CD4-positive, alpha-beta T cell (primary cell): ENCODE measurements around the gene NAA25. TPM values are rescaled to one million over a fixed set of nuclear protein-coding genes. Genes with fewer than 3 reads are reported as not detected.

Experiments used
- ATAC-seq: fragments of 200-7000 bp; cut with Tn5 transposase; one replicate; pipeline ENCODE4 v1.10.0; 2022; ENCODE audit warnings: mild to moderate bottlenecking; ENCODE audit not compliant: poor library complexity
- CTCF ChIA-PET: fragments of 350-600 bp; sonication (Branson Sonifier 250); formaldehyde crosslinking; loops from one replicate; lab custom pipeline; 2021; ENCODE audit warnings: antibody characterized with exemption, inconsistent platforms; lab: Charles Lee
- POLR2A ChIA-PET: fragments of 350-600 bp; sonication (Branson Sonifier 250); formaldehyde crosslinking; loops from one replicate; lab custom pipeline; 2021; ENCODE audit warnings: antibody characterized with exemption, inconsistent platforms; lab: Charles Lee
- DNase-seq, 14 experiments: peaks; one replicate each; pipeline ENCODE4 v3.0.0-alpha.2; 2013 to 2020; ENCODE audit warnings: mixed read lengths in 2 of 14
- H3K27ac ChIP-seq, 2 donors: one replicate each; pipeline versions ENCODE4 v1.5.1 to v1.7.0; 2013; ENCODE audit warnings: low read length in 2 of 2, low read depth in 1 of 2, mild to moderate bottlenecking in 1 of 2
- H3K27me3 ChIP-seq, 2 experiments: 1 replicate in 1 of 2; 2 replicates in 1 of 2; pipeline versions ENCODE4 v1.6.1 to v1.7.0; 2013; ENCODE audit warnings: low read length in 2 of 2, control low read depth in 1 of 2, mild to moderate bottlenecking in 1 of 2, moderate library complexity in 1 of 2; ENCODE audit not compliant: insufficient read depth in 2 of 2, control insufficient read depth in 1 of 2
- H3K36me3 ChIP-seq: one replicate; pipeline ENCODE4 v1.6.1; 2013; ENCODE audit warnings: low read length, control low read depth; ENCODE audit not compliant: insufficient read depth
- H3K4me1 ChIP-seq: one replicate; pipeline ENCODE4 v1.6.1; 2013; ENCODE audit warnings: low read length, control low read depth; ENCODE audit not compliant: insufficient read depth
- H3K4me3 ChIP-seq: one replicate; pipeline ENCODE4 v1.5.1; 2013; ENCODE audit warnings: mild to moderate bottlenecking, low read length, moderate library complexity
- H3K9me3 ChIP-seq, 2 experiments: 1 replicate in 1 of 2; 2 replicates in 1 of 2; pipeline versions ENCODE4 v1.6.1 to v1.7.0; 2013; ENCODE audit warnings: low read length in 2 of 2, mild to moderate bottlenecking in 2 of 2, control low read depth in 1 of 2, moderate library complexity in 1 of 2; ENCODE audit not compliant: control insufficient read depth in 1 of 2, insufficient read depth in 1 of 2
- H3K27ac Mint-ChIP-seq: one replicate; pipeline ENCODE4 v1.8.0; 2020; ENCODE audit warnings: mixed read lengths
- H3K27me3 Mint-ChIP-seq: one replicate; pipeline ENCODE4 v1.8.0; 2021; ENCODE audit warnings: mixed read lengths
- H3K36me3 Mint-ChIP-seq: one replicate; pipeline ENCODE4 v1.8.0; 2021; ENCODE audit warnings: low read depth, mixed read lengths
- H3K4me1 Mint-ChIP-seq: one replicate; pipeline ENCODE4 v1.8.0; 2021; ENCODE audit warnings: low read depth, mixed read lengths
- H3K4me3 Mint-ChIP-seq: one replicate; pipeline ENCODE4 v1.8.0; 2020; ENCODE audit warnings: mild to moderate bottlenecking, mixed read lengths
- H3K9me3 Mint-ChIP-seq: one replicate; pipeline ENCODE4 v1.8.0; 2020; ENCODE audit warnings: mixed read lengths
- intact Hi-C, 2 experiments: fragments of 100-400 bp; cut with DNase I in 1 of 2; cut with micrococcal nuclease in 1 of 2; formaldehyde crosslinking; loops; one replicate each; pipeline versions ENCODE4 v1.15.1 to v1.9.0; 2023 to 2025; cut with DNase I, micrococcal nuclease
- total RNA-seq, 174 experiments: library from RNA in 2 of 174; stranded (reverse) in 2 of 174; gene quantifications; one replicate each; pipeline ENCODE4 v1.2.3 and lab custom pipeline; 2021 to 2026
- TF ChIP-seq, protein P1 (sequence below): fragments of 200-600 bp; IDR thresholded peaks from one replicate; pipeline ENCODE4 v1.8.0; 2022; ENCODE audit warnings: antibody characterized with exemption, mild to moderate bottlenecking

NAA25 gene
- total RNA-seq, 2 experiments from 2014 or later: 31.1 to 34.6 TPM

DNA sequence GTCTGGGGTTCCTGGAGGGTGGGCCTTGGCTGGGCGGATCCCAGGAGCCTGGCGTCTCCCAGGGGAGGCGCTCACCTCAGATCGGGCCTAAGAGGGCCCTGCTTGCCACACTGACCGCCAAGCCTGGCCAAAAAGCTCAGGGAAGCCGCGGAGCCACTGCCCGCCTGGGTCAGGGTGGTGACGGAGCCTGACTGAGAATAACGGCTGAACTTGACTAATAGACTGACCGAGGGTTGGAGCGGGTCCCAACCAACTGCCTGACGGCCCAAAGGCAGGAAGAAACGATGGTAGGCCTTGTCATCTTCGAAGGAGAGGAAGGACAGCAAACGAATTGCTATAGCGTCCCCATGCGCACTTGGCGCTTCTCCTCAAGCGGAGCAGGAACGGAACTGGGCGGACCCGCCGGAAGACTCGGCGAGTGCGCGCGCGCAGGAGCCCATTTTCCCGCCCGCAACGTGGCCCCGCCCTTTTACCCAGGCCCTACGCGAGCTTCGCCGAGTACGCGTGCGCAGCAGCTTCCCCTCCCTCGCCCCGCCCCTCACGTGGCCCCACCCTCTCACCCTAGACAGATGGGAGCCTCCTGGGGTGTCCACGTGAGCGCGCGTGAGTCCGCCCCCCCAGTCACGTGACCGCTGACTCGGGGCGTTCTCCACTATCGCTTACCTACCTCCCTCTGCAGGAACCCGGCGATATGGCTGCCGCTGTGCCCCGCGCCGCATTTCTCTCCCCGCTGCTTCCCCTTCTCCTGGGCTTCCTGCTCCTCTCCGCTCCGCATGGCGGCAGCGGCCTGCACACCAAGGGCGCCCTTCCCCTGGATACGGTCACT is 95.6 kb downstream of the NAA25 start, which contains the start of the genes ERP29 and TMEM116:
Gene ERP29, plus strand, starts transcription at position 652 of the 826 bp plus-strand sequence. Its CDS starts 40 bp downstream, at position 692.
Gene TMEM116, minus strand, starts transcription at position 391 of the 826 bp plus-strand sequence. CDS start 7,895 bp downstream, outside the sequence.
- Histone ChIP-seq H3K27ac (peak within 1 kb of the TSS; percentile 92 to 96), H3K4me1 (peaks cover 58% of the 10 kb centered on the region), H3K27me3 (no peaks in the 10 kb centered on the region), H3K4me3 (peak within 1 kb of the TSS; percentile 98), H3K36me3 (peaks cover 19% of the 10 kb centered on the region), H3K9me3 (peaks cover 0 to 6% of the 10 kb centered on the region in 2 experiments)
- Mint-ChIP-seq H3K27ac (peak within 1 kb of the TSS; percentile 100), H3K36me3 (peaks cover 59% of the 10 kb centered on the region), H3K27me3 (no peaks in the 10 kb centered on the region), H3K4me3 (peak within 1 kb of the TSS; percentile 97), H3K4me1 (peaks cover 66% of the 10 kb centered on the region), H3K9me3 (peaks cover 2% of the 10 kb centered on the region)
- ChIA-PET POLR2A (interaction anchor here (0.7 to 5.6 kb wide), 23 partner anchors 10 to 328 kb away, joined by 3 to 351 read pairs (median 7); partner anchors contain the start of genes ACAD10, BRAP, MAPKAPK5 and NAA25), CTCF (interaction anchor here (1.0 to 3.4 kb wide), 11 partner anchors 8 to 96 kb away, joined by 3 to 31 read pairs (median 5); no protein-coding TSS in a partner anchor)
- DNase-seq: peak; percentile 100
- peak; percentile 81 for ATAC-seq
- TF ChIP-seq, protein P1, sequence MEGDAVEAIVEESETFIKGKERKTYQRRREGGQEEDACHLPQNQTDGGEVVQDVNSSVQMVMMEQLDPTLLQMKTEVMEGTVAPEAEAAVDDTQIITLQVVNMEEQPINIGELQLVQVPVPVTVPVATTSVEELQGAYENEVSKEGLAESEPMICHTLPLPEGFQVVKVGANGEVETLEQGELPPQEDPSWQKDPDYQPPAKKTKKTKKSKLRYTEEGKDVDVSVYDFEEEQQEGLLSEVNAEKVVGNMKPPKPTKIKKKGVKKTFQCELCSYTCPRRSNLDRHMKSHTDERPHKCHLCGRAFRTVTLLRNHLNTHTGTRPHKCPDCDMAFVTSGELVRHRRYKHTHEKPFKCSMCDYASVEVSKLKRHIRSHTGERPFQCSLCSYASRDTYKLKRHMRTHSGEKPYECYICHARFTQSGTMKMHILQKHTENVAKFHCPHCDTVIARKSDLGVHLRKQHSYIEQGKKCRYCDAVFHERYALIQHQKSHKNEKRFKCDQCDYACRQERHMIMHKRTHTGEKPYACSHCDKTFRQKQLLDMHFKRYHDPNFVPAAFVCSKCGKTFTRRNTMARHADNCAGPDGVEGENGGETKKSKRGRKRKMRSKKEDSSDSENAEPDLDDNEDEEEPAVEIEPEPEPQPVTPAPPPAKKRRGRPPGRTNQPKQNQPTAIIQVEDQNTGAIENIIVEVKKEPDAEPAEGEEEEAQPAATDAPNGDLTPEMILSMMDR: peak; percentile 66
- intact Hi-C loops: loop anchor here (1.0 to 10.0 kb wide), 9 partner anchors 19 to 598 kb away; partner anchors contain the start of genes MAPKAPK5 (in 2 of the 2), NAA25 (in 2 of the 2), ACAD10 (in 1 of the 2) and BRAP (in 1 of the 2)

GRCh38 chr12:112011685-112012084 is 96.9 kb downstream of the NAA25 start:
- no peaks in the 10 kb centered on the region for H3K27me3 Mint-ChIP-seq
- Histone ChIP-seq H3K4me1 (peaks cover 50% of the 10 kb centered on the region), H3K9me3 (peaks cover 0 to 6% of the 10 kb centered on the region in 2 experiments), H3K36me3 (peaks cover 12% of the 10 kb centered on the region), H3K27ac (peak overlapping the region; percentile 92 to 96), H3K27me3 (no peaks in the 10 kb centered on the region), H3K4me3 (peak overlapping the region; percentile 98)
- CTCF ChIA-PET: interaction anchor here (1.6 to 3.4 kb wide), 4 partner anchors 9 to 66 kb away, joined by 4 to 31 read pairs (median 25); no protein-coding TSS in a partner anchor
- H3K4me1 Mint-ChIP-seq: peaks cover 60% of the 10 kb centered on the region
- POLR2A ChIA-PET: interaction anchor here (1.0 to 5.6 kb wide), 4 partner anchors 14 to 66 kb away, joined by 3 to 351 read pairs (median 36); no protein-coding TSS in a partner anchor
- H3K27ac Mint-ChIP-seq: peak overlapping the region; percentile 100
- peaks cover 49% of the 10 kb centered on the region for H3K36me3 Mint-ChIP-seq
- DNase-seq (no peak), ATAC-seq (no peak)
- H3K9me3 Mint-ChIP-seq: peaks cover 2% of the 10 kb centered on the region
- H3K4me3 Mint-ChIP-seq: peak overlapping the region; percentile 97
- TF ChIP-seq, protein P1: no peak
- intact Hi-C loops: loop anchor here (2.0 to 10.0 kb wide), 7 partner anchors 15 to 597 kb away; partner anchors contain the start of genes MAPKAPK5 (in 2 of the 2), NAA25 (in 2 of the 2), ACAD10 (in 1 of the 2) and BRAP (in 1 of the 2)
